Measurements from ENCODE around the gene SLC9A3.
"Not testable (repeated sequence)": the region's sequence is repeated elsewhere in the genome, so short reads cannot be mapped to it uniquely, and the experiment has no call there.

SLC9A3 gene

GRCh38 chr5:477247-477646, 47.0 kb downstream of the SLC9A3 start:
- CTCF ChIA-PET, result interaction anchor here (1.8 kb wide), 1 partner anchor 31 kb away, joined by 5 read pairs; no protein-coding TSS in a partner anchor
- no peak for TF ChIP-seq CTCF (conservative IDR thresholded peaks at IDR 0.05; ENCODE audit: low read depth)
- POLR2A ChIA-PET (ENCODE audit: low non-redundant PET), result no interaction called here
- no peak for DNase-seq (ENCODE audit: low spot score)
- H3K27ac ChIP-seq, result peak overlapping the region; percentile 5

- CTCF ChIA-PET, result interaction anchor here (1.8 kb wide), 1 partner anchor 30 kb away, joined by 5 read pairs; no protein-coding TSS in a partner anchor
- peak overlapping the region; percentile 46 for H3K27ac ChIP-seq
- POLR2A ChIA-PET (ENCODE audit: low non-redundant PET), result no interaction called here
- DNase-seq (ENCODE audit: low spot score), result no peak
- no peak for TF ChIP-seq CTCF (conservative IDR thresholded peaks at IDR 0.05; ENCODE audit: low read depth)
These were observed 47.5 kb downstream of the SLC9A3 start for GRCh38 chr5:476814-477175.

- DNase-seq (ENCODE audit: low spot score), result no peak
- ChIA-PET CTCF (interaction anchor here (0.6 to 1.8 kb wide), 2 partner anchors 30 to 37 kb away, joined by 5 read pairs; no protein-coding TSS in a partner anchor), POLR2A (ENCODE audit: low non-redundant PET) (no interaction called here)
- TF ChIP-seq CTCF (conservative IDR thresholded peaks at IDR 0.05; ENCODE audit: low read depth), result no peak
- peak overlapping the region; percentile 46 for H3K27ac ChIP-seq
These were observed 48.0 kb downstream of the SLC9A3 start for GRCh38 chr5:476102-476813.

GRCh38 chr5:475704-476101, 48.5 kb downstream of the SLC9A3 start:
- POLR2A ChIA-PET (ENCODE audit: low non-redundant PET), result no interaction called here
- no peak for DNase-seq (ENCODE audit: low spot score)
- CTCF ChIA-PET, result interaction anchor here (0.6 kb wide), 2 partner anchors 29 to 38 kb away, joined by 3 to 5 read pairs; no protein-coding TSS in a partner anchor
- TF ChIP-seq CTCF (conservative IDR thresholded peaks at IDR 0.05; ENCODE audit: low read depth), result no peak
- peak overlapping the region; percentile 46 for H3K27ac ChIP-seq

GRCh38 chr5:474840-475661, 49.2 kb downstream of the SLC9A3 start:
- ChIA-PET POLR2A (ENCODE audit: low non-redundant PET) (no interaction called here), CTCF (interaction anchor here (0.6 kb wide), 1 partner anchor 28 kb away, joined by 3 read pairs; no protein-coding TSS in a partner anchor)
- DNase-seq (ENCODE audit: low spot score), result no peak
- TF ChIP-seq CTCF (conservative IDR thresholded peaks at IDR 0.05; ENCODE audit: low read depth), result no peak
- H3K27ac ChIP-seq, result peak overlapping the region; percentile 57

GRCh38 chr5:474232-474839, 49.9 kb downstream of the SLC9A3 start:
- peak overlapping the region; percentile 89 for H3K27ac ChIP-seq
- CTCF ChIA-PET, result interaction anchor here (0.6 to 1.1 kb wide), 4 partner anchors 28 to 440 kb away, joined by 3 to 5 read pairs (median 4); no protein-coding TSS in a partner anchor
- DNase-seq (ENCODE audit: low spot score); POLR2A ChIA-PET (ENCODE audit: low non-redundant PET): not testable (repeated sequence)

Measured in RWPE1 (cell line).